Suppressor macrophage treated with lipopolysaccharide for 4 hours (primary cell): ENCODE results near the gene ALG2.

Experiments used
- DNase-seq: peaks from one replicate; pipeline ENCODE4 v3.0.0-alpha.2; 2020

The ALG2 gene

DNA sequence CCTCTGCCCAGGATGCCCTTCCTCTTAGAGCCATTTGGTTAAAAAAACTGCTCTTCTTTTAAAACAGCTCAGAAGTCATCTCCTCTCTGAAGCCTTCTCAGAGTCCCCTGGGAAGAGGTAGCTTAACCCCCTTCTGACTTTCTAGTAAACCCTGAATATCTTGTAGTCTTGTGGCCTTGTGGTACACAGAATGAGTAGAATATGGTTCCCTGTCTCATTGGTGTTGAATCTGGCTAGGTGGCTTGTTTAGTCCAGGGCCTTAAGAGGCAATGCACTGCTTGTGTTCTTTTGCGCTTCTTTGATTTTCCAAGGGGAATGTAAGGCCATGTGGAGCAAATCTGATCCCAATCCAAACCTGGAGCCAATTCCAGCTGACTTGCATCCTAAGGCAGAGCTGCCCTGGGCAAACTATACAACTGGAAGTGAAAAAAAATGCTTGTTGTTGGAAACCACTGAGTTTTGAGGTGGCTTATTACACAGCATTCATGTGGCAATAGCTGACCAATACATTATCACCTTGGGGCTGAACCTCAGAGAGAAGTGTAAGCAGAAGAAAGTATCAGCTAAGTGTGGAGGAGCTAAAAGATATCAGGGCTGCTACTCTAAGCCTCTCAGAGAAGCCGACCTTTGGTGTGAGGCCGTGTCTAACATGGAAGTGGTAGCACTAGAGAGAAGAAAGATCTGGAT is 31.0 kb downstream of the ALG2 start:
- DNase-seq: no peak

GRCh38 chr9:99189887-99190596 is 31.7 kb downstream of the ALG2 start:
- DNase-seq: no peak

DNA sequence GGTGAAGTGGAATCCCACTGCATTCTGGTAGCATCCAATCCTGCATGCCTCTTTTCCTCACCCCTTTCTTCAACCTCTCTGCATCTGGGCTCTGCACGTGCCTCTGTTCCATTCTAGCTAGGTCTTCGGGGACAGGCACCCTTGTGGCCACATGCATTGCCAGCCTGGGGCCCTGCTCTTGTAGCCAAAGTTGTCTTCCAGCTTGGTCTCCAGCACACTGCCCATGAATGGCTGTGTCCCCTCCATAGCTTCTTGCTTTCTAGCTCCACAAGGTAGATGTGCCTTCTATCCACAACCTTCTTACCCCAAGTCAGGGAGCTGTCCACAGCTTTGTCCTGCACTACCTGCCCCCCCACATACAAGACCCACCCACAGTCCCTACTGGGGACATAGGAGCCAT is 32.6 kb downstream of the ALG2 start:
- no peak for DNase-seq

DNA sequence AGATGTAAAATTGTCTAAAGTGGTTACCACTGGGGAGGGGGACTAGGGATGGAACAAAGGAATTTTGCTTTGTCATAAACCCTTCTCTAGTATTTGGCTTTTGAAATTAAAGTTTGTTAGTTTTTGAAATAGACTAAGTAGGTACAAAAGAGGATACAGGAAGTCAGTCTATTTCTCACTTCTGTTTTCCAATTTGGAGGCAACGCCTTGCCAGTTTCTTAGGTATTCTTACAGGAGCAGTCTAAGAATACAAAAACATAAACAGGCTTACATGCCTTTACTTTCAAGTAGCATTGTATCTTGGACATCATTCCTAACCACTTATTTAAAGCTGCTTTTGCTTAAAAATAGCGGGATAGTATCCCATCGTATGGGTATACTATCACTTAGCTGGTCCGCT is 34.4 kb downstream of the ALG2 start:
- DNase-seq: no peak

DNA sequence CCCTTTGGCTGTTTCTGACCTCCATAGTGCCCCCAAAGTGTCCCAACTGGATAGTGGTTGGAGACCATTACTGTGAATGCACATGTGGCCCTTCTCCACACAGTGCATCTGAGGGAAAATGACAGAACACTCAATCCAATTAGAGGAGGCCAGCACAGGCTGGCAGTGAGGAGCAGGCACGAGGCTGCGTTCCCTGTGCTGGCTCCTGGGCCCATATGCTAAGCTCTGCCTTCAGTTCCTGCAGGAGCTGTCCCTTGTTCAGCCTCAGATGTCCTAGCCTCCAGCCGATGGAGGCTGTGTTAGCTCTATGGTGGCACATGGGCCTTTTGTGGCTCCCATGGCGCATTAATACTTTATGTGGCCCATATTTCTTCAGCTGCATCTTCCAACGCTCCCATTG is 35.8 kb downstream of the ALG2 start:
- DNase-seq: no peak

- DNase-seq: no peak
These were observed 36.5 kb downstream of the ALG2 start for GRCh38 chr9:99185348-99185632.

DNA sequence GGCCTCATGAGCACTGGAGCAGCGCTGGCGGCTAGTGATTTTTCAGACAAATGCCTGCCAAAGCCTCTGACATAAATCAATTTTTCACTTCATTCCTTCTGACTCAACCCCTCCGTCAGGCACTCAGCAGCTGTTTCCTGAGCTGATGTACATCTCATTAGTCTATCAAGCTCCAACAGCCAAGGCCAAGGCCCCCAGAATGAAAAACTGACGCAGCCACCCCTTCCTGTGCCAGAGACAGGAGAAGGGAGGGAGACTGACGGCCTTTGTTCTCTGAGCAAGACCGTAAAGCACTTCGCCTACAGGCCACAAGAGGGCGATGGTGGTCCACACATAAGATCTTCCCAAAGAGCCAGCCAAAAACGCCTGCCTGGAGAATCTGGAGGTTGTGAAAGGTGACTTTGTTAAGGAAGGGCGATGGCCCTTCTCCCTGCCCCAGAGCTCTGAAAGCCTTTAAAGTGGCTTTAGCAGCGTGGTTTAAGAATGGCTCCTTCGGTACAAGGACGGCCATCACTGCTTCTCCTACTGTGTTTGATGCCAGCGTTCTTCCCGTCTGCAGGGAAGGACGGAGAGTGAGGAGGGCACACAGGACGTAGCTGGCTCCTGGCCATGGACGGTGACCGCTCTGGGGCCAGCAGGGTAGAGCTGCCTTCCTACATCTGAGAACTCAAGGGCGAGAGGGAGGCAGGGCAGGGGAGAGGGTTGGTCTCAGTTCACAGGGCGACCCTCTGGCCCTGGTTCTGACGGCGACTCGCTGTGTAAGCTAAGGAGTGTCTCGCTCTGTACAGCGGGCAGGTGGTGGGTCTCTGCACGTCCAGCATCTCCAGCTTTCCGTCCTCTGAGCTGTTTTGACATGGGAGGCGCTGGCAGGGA is 37.0 kb downstream of the ALG2 start:
- DNase-seq: peak; percentile 90

- DNase-seq: no peak
These were observed 37.6 kb downstream of the ALG2 start for GRCh38 chr9:99184110-99184474.

GRCh38 chr9:99183616-99184015 is 38.1 kb downstream of the ALG2 start:
- no peak for DNase-seq

GRCh38 chr9:99182356-99182755 is 39.4 kb downstream of the ALG2 start:
- peak; percentile 47 for DNase-seq

- DNase-seq: peak; percentile 97
These were observed 40.1 kb downstream of the ALG2 start for GRCh38 chr9:99181621-99182020.

DNA sequence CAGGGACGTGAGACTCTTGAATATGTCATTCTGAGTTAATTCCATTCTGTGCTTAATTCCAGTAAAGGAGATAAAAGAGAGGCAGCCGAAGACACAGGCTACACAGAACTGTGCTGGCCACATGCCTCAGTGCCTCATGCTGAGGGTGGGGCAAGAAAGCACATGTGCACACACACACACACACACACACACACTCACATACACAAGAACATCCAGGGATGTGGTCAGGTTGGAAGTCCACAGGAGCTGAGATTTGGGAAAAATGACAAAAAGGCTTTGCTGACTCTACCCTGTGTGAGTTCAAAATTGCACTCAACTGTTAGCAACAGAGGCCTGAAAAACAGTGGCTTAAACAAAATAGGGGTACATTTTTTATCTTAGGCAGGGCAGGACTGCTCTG is 40.5 kb downstream of the ALG2 start:
- DNase-seq: peak; percentile 9

- no peak for DNase-seq
These were observed 41.1 kb downstream of the ALG2 start for GRCh38 chr9:99180662-99181061.

DNA sequence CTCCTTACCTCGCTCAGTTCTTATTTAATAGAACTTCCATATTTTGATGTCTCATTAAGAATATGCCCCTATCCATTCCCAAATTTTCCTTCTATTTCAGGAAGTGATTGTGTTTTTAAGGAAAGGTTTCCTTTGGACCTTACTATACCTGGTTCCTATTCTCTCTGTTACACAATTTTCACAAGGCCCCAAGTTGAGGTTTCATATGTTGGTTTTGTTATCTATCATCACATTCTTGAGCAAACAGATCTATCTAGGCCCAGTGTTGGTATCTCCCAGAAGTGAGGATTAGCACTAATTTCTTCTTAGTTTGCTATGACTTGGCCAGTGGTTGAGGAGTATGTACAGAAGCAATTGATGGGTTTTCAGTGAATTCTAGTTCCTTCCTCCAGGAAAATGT is 41.5 kb downstream of the ALG2 start:
- DNase-seq: peak; percentile 30

- no peak for DNase-seq
These were observed 42.5 kb downstream of the ALG2 start for GRCh38 chr9:99178912-99179872.

GRCh38 chr9:99177576-99178366 is 44.0 kb downstream of the ALG2 start:
- DNase-seq: no peak

GRCh38 chr9:99176527-99177013 is 45.2 kb downstream of the ALG2 start:
- DNase-seq: no peak

GRCh38 chr9:99173570-99174504 is 47.9 kb downstream of the ALG2 start:
- no peak for DNase-seq

DNA sequence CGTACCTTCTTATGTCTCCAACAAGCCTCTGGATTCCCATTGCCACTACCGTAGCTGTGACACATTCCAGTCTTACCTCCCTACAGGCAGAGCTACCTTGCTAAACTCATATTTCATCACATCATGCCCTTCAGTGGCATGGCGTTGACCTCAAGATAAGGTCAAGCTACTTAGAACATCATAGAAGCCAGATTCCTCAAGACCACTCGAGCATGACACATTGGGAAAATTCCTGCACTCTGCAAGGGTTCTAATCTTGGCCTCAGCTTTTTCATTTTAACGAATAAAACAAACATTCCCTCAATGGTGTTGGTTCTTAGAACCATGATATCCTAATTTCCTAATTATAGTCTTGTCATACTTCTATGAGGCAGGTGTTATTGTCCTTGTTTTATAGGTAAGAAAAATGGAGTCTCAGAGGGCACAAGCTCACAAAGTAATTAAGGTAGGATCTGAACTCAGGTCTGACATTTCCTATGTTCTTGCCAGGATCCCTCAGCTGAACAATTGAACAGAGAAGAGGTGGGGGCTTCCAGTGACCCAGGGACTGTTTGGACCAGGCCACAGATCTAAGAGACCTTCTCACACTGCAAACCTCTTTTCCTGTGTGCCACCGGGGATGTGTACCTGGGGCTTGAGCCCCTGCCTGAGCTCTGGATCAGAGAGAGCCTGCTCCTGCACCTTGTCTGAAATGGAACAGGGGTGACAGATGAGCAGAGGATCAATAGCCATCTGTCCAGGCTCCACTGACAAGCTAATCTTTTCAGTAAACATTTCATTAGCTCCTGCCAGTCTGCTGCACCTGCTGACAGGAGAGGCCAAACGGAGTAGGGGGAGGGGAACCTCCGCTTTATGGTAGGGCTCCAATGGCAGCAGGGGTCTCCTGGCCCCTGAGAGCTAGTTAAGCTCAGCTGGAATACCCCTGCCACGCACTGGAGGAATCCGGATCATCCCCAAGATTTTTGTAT is 49.3 kb downstream of the ALG2 start:
- DNase-seq: no peak
